ENCODE data around the gene WWOX.

WWOX gene

DNA sequence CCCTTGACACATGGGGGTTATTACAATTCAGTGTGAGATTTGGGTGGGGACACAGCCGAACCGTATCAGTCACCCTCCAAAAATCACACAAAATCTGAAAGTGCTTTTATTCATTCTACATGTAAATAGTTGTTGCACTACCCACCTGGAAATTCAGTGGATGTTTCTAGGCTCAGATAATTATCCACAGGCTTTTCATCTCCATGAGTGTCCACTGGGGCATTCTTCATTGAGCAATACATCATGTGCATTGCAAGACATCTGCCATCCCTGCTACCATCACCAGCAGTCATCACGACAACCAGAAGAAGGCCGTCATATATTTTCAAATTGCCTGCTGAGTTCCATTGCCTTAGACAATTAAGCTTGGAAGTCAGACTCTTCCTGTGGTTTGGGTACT is 330.8 kb downstream of the WWOX start:
- no peak overlapping the region for H3K4me3 ChIP-seq (ENCODE audit: low read depth, low read length)

DNA sequence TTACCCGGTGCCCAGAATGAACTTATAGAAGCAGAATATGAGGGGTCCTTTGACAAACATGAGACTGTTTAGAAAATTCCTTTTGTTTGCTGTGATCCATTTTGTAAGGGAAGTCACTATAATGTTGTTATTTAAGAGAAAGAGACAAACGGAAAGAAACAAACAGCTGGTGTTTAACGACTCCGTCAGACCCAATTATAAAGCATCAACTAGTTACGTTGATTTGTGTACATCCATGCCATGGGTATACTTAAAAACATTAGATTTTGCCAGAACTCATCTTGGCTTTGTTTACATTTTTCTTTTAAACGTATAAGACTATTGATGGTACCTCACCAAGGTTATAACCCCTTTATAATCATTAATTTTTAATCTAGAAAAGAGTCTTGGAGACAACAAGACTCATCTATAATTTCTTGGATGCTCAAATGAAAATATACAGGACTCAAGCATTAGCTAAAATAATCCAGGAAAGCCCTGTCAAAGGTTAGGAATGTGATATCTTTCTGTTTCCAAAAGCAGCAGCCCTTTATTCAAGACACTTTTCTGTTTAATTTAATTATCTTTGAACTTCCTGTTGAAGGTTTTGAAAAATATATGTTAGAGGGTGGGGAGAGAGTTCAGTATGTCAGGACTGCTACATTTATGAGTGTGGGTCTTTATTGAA is 331.7 kb downstream of the WWOX start:
- H3K4me3 ChIP-seq (ENCODE audit: low read depth, low read length): no peak overlapping the region

- H3K4me3 ChIP-seq (ENCODE audit: low read depth, low read length): no peak overlapping the region
Observed at GRCh38 chr16:78431701-78432100, 332.2 kb downstream of the WWOX start.

DNA sequence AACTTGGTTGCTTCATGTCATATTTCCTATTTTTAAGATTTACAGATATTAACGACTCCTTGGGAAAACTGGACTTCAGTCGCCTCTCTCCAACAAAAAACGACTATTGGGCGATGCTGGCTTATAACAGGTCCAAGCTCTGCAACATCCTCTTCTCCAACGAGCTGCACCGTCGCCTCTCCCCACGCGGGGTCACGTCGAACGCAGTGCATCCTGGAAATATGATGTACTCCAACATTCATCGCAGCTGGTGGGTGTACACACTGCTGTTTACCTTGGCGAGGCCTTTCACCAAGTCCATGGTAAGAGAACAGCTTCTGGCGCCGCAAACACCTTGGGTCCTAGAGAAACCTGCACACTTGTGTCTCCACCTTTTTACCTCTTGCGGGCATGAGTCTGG is 333.0 kb downstream of the WWOX start:
- no peak overlapping the region for H3K4me3 ChIP-seq (ENCODE audit: low read depth, low read length)

GRCh38 chr16:78433116-78433515 is 333.7 kb downstream of the WWOX start:
- H3K4me3 ChIP-seq (ENCODE audit: low read depth, low read length): no peak overlapping the region

DNA sequence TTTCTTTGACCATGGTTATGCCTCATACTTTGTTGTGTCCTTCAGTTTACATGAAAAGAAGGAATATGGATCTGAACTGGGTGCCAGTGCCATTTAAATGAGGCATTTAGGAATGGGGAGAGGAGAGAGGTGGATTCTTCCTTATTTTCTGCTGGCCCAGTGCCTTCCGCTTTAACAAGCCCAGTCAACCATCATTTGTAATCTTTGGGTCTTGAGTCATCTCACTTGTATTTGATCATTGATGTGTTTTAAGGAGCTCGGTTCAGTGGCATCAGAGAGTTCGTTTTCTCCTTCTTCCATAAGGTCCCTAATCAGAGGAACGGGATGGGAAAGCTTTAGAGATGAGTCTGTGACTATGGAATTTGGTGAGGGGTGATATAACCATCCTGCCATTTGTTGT is 334.9 kb downstream of the WWOX start:
- no peak overlapping the region for H3K4me3 ChIP-seq (ENCODE audit: low read depth, low read length)

DNA sequence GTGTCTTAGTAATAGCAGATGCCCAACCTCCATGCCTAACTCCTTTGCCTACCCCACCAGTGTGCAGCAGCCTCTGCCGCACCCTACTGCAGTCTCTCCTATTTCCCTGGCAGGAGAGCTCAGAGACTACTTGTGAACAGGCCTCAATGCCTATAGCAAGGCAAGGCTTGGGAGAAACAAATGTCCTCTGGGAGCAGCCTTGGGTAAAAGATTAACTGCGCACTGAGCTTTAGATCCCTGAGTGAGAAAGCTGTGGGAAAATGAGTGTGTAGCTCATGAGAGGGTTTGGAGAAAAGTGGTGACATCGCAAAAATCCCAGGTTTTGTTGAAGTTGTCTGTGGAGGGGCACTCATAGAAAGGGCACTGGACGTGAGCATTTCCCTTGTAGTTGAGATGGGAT is 335.8 kb downstream of the WWOX start:
- no peak overlapping the region for H3K4me3 ChIP-seq (ENCODE audit: low read depth, low read length)

DNA sequence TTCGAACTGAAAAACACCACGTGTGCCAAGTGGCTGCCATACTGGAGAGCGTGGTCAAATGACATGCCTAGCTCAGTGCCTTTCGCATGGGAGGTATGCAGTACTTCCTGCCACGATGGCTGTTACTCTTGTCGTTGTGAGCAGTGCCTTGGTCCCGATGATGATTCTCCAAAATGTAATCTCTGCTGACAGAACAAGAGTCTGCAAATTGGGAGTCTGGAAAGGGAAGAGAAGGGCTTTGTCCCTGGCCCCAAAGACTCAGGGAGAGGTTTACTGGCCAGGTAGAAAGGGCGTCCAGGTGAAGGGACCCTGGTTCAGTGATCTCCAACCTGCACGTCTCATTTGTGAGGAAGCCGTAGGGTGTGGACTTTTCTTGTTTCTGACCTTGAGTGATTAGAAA is 336.6 kb downstream of the WWOX start:
- no peak overlapping the region for H3K4me3 ChIP-seq (ENCODE audit: low read depth, low read length)

- H3K4me3 ChIP-seq (ENCODE audit: low read depth, low read length): no peak overlapping the region
Observed at GRCh38 chr16:78436846-78437245, 337.4 kb downstream of the WWOX start.

- H3K4me3 ChIP-seq (ENCODE audit: low read depth, low read length): no peak overlapping the region
Observed at GRCh38 chr16:78437352-78437968, 338.0 kb downstream of the WWOX start.

DNA sequence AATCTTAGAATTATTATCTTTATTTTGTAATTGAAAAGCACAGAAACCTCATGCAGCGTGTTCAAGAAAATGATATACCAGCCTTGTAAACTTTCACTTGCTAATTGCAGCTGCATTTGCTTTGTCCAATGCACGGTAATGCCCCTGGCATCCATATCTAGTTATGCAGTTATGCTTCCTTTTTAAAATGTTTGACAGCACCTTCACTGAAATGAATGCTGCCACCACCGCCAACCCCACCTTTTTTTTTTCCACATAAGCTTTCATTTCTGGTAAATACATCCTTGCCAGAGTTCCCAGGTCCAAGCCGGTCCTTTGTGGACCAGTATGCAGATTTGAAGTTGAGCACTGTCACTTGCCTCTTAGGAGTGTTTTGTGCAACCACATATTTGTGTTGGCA is 338.8 kb downstream of the WWOX start:
- H3K4me3 ChIP-seq (ENCODE audit: low read depth, low read length): no peak overlapping the region

DNA sequence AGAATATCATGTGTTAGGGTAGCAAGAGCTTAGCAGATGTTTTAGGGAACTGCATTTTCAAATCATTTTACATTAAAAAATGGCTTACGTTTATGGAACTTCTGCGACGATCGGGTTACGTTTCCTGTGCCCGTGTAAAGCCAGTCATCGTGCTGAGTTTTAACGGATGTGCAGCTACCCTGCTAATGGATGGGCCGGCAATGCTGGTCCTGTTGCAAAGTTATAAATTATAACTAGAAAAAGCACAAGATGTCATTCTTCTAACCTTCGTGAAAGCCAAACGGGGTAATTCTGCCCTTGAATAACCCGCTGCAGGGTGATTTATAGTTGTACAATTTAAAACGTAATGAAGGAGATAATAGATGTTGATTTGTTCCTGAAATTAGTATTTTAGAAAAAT is 339.2 kb downstream of the WWOX start:
- H3K4me3 ChIP-seq (ENCODE audit: low read depth, low read length): no peak overlapping the region

DNA sequence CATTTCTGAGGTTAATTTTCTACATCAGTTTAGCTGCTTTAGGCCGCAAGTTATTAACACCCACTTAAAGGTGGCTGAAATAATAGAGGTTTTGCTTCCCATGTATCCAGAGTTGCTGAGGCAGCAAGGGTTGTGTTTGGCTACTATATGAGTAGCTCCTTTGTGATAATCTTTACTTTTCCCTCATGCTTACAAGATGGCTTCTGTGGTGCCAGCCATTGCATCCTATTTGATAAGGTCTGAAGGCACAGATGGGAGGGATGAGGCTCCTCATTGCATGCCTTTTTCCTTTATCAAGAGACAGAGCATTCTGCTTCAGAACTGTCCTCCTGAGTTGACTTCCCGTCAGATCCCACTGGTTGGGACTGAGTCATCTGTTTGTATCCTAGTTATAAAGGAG is 340.2 kb downstream of the WWOX start:
- H3K4me3 ChIP-seq (ENCODE audit: low read depth, low read length): no peak overlapping the region

- no peak overlapping the region for H3K4me3 ChIP-seq (ENCODE audit: low read depth, low read length)
Observed at GRCh38 chr16:78441298-78441697, 341.8 kb downstream of the WWOX start.

DNA sequence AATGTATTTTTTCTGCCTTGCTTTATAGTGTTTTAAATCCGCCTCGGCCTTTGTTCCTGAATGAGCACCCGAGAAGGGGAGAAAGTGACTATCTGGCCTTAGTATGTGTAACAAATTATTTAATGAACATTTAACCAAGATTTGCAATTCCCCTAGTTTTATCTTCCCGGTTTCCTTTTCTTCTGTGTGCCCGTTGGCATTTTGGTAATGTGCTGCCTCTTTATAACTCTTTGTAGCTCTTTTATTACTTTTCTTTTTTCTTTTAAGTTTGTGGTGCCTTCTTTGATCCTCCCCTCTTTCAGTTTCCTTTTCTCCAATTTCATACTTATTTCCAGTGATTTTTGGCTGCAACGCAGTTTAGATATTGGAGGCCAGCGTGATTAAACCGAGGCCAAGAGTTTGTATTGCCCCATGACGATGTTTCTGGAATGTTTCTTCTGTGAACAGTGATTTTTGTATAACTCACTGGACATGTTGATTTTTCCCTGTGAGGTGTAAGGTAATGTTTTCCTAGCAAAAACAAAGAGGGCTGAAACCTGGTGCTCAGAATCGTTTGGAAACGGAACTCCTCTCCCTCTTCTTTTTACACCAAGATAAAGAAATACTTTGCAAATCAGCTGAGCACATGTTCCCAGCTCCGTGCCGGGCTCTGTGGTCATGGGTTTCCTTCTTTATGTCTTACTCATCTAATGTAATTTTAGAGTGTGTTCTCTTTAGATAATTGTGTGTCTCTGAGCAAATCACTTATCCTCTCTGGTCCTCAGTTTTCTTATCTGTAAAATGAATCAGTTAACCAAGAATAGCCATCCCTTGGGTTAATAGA is 344.3 kb downstream of the WWOX start:
- H3K4me3 ChIP-seq (ENCODE audit: low read depth, low read length): no peak overlapping the region

GRCh38 chr16:78445818-78446217 is 346.4 kb downstream of the WWOX start:
- H3K4me3 ChIP-seq (ENCODE audit: low read depth, low read length): no peak overlapping the region

DNA sequence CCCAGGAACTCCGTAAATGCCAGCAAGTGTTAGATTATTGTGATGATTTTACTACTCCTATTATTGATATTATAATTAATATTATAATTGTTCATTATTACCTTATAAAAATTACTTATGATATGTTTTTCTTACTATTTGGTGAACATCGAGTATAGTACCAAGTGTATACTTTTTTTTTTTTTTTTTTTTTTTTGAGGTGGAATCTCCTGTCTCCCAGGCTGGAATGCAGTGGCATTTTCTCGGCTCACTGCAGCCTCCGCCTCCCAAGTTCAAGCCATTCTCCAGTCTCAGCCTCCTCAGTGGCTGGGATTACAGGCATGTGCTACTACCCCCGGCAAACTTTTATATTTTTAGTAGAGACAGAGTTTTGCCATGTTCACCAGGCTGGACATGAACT is 347.0 kb downstream of the WWOX start:
- no peak overlapping the region for H3K4me3 ChIP-seq (ENCODE audit: low read depth, low read length)

GRCh38 chr16:78446992-78447563 is 347.6 kb downstream of the WWOX start:
- no peak overlapping the region for H3K4me3 ChIP-seq (ENCODE audit: low read depth, low read length)

- no peak overlapping the region for H3K4me3 ChIP-seq (ENCODE audit: low read depth, low read length)
Observed at GRCh38 chr16:78448658-78449271, 349.3 kb downstream of the WWOX start.

GRCh38 chr16:78450255-78450654 is 350.8 kb downstream of the WWOX start:
- no peak overlapping the region for H3K4me3 ChIP-seq (ENCODE audit: low read depth, low read length)

DNA sequence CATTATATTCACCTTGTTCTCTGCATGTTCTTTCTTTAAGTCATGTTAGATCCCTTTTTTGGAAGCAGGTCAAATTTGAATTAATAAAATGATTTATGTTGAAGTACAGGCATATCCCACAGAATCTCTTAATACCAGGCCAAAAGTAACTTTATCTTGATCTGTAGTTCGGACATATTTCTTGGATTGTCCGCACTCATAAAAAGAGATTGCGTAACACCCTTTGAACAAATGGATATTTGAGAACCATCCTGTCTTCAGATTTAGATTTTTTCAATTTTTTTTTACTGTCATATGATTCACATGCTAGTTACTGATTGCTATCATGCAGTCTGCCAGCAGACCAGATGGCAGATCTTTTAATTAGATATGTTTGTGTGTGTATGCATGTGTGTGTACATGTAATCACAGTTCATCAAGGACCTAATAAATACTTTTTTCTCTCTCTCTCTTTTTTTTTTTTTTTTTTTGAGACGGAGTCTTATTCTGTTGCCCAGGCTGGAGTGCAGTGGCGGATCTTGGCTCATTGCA is 352.6 kb downstream of the WWOX start:
- H3K4me3 ChIP-seq (ENCODE audit: low read depth, low read length): no peak overlapping the region
